ENCODE measurements around the gene A2ML1. TPM values are rescaled to one million over a fixed set of nuclear protein-coding genes. Genes with fewer than 3 reads are reported as not detected.

Gene A2ML1
- total and polyA plus RNA-seq, 2 donors (not counting 1 experiment from before 2014, with no cell fraction given): not detected

GRCh38 chr12:8847435-8847834 is 25.0 kb downstream of the A2ML1 start:
- no peak overlapping the region for H2AFZ ChIP-seq (ENCODE audit: low read length)
- no peaks in the 10 kb centered on the region for H3K27me3 ChIP-seq (ENCODE audit: control insufficient read depth, insufficient read depth, low read length)
- no peaks in the 10 kb centered on the region for H3K9me3 ChIP-seq (ENCODE audit: control insufficient read depth, insufficient read depth, low read depth, low read length)
- TF ChIP-seq EZH2 (IDR thresholded peaks at IDR 0.05; ENCODE audit: low read length, missing control alignments) (no peak), CTCF (conservative IDR thresholded peaks at IDR 0.05 in 1 of 2, IDR thresholded peaks at IDR 0.05 in 1 of 2; ENCODE audit: low read depth in 1 of 2, low read length in 2 of 2) (no peak)
- no peaks in the 10 kb centered on the region for H3K36me3 ChIP-seq (ENCODE audit: control insufficient read depth, insufficient read depth, low read length)
- no peak overlapping the region for H3K9ac ChIP-seq (ENCODE audit: insufficient read depth, low read length)
- no peak overlapping the region for H3K4me3 ChIP-seq (replicated peaks in 1 of 4; ENCODE audit: control extremely low read depth in 1 of 4, insufficient read depth in 1 of 4, low read depth in 3 of 4, low read length in 4 of 4)
- H3K79me2 ChIP-seq (ENCODE audit: control insufficient read depth, insufficient read depth, low read length): no peaks in the 10 kb centered on the region
- no peaks in the 10 kb centered on the region for H3K4me1 ChIP-seq (ENCODE audit: control insufficient read depth, extremely low read depth, insufficient read depth, low read length)
- H3K4me2 ChIP-seq (ENCODE audit: extremely low read depth, insufficient read depth, low read length): no peak overlapping the region
- H3K27ac ChIP-seq (ENCODE audit: insufficient read depth, low read length): no peak overlapping the region
- no peaks in the 10 kb centered on the region for H4K20me1 ChIP-seq (ENCODE audit: control insufficient read depth, extremely low read depth, insufficient read depth, low read length)
- DNase-seq (ENCODE audit: low read depth in 2 of 2): no peak

GRCh38 chr12:8849876-8850275 is 27.5 kb downstream of the A2ML1 start:
- H3K4me1 ChIP-seq (ENCODE audit: control insufficient read depth, extremely low read depth, insufficient read depth, low read length): no peaks in the 10 kb centered on the region
- no peak for DNase-seq (ENCODE audit: low read depth in 2 of 2)
- no peak overlapping the region for H3K4me2 ChIP-seq (ENCODE audit: extremely low read depth, insufficient read depth, low read length)
- no peaks in the 10 kb centered on the region for H4K20me1 ChIP-seq (ENCODE audit: control insufficient read depth, extremely low read depth, insufficient read depth, low read length)
- no peak overlapping the region for H3K9ac ChIP-seq (ENCODE audit: insufficient read depth, low read length)
- no peak overlapping the region for H2AFZ ChIP-seq (ENCODE audit: low read length)
- no peaks in the 10 kb centered on the region for H3K36me3 ChIP-seq (ENCODE audit: control insufficient read depth, insufficient read depth, low read length)
- H3K4me3 ChIP-seq (replicated peaks in 1 of 4; ENCODE audit: control extremely low read depth in 1 of 4, insufficient read depth in 1 of 4, low read depth in 3 of 4, low read length in 4 of 4): no peak overlapping the region
- H3K79me2 ChIP-seq (ENCODE audit: control insufficient read depth, insufficient read depth, low read length): no peaks in the 10 kb centered on the region
- no peaks in the 10 kb centered on the region for H3K9me3 ChIP-seq (ENCODE audit: control insufficient read depth, insufficient read depth, low read depth, low read length)
- H3K27me3 ChIP-seq (ENCODE audit: control insufficient read depth, insufficient read depth, low read length): no peaks in the 10 kb centered on the region
- H3K27ac ChIP-seq (ENCODE audit: insufficient read depth, low read length): no peak overlapping the region
- TF ChIP-seq CTCF (conservative IDR thresholded peaks at IDR 0.05 in 1 of 2, IDR thresholded peaks at IDR 0.05 in 1 of 2; ENCODE audit: low read depth in 1 of 2, low read length in 2 of 2) (no peak), EZH2 (IDR thresholded peaks at IDR 0.05; ENCODE audit: low read length, missing control alignments) (no peak)

GRCh38 chr12:8852119-8852518 is 29.7 kb downstream of the A2ML1 start:
- DNase-seq (ENCODE audit: low read depth in 2 of 2): no peak
- no peak overlapping the region for H3K4me2 ChIP-seq (ENCODE audit: extremely low read depth, insufficient read depth, low read length)
- H4K20me1 ChIP-seq (ENCODE audit: control insufficient read depth, extremely low read depth, insufficient read depth, low read length): no peaks in the 10 kb centered on the region
- no peak overlapping the region for H3K4me3 ChIP-seq (replicated peaks in 1 of 4; ENCODE audit: control extremely low read depth in 1 of 4, insufficient read depth in 1 of 4, low read depth in 3 of 4, low read length in 4 of 4)
- no peak overlapping the region for H2AFZ ChIP-seq (ENCODE audit: low read length)
- H3K27me3 ChIP-seq (ENCODE audit: control insufficient read depth, insufficient read depth, low read length): no peaks in the 10 kb centered on the region
- no peak overlapping the region for H3K27ac ChIP-seq (ENCODE audit: insufficient read depth, low read length)
- H3K9me3 ChIP-seq (ENCODE audit: control insufficient read depth, insufficient read depth, low read depth, low read length): no peaks in the 10 kb centered on the region
- no peaks in the 10 kb centered on the region for H3K79me2 ChIP-seq (ENCODE audit: control insufficient read depth, insufficient read depth, low read length)
- no peak overlapping the region for H3K9ac ChIP-seq (ENCODE audit: insufficient read depth, low read length)
- no peak for TF ChIP-seq EZH2 (IDR thresholded peaks at IDR 0.05; ENCODE audit: low read length, missing control alignments)
- TF ChIP-seq CTCF (conservative IDR thresholded peaks at IDR 0.05 in 1 of 2, IDR thresholded peaks at IDR 0.05 in 1 of 2; ENCODE audit: low read depth in 1 of 2, low read length in 2 of 2): no peak
- no peaks in the 10 kb centered on the region for H3K36me3 ChIP-seq (ENCODE audit: control insufficient read depth, insufficient read depth, low read length)
- H3K4me1 ChIP-seq (ENCODE audit: control insufficient read depth, extremely low read depth, insufficient read depth, low read length): no peaks in the 10 kb centered on the region

All from fibroblast of lung (primary cell).